Right hindlimb (tissue), 1 donor: ENCODE data around the gene ZMYND19.
"Not testable (repeated sequence)": the region's sequence is repeated elsewhere in the genome, so short reads cannot be mapped to it uniquely, and the experiment has no call there.

ENCODE experiments used
- DNase-seq: peaks from one replicate; pipeline ENCODE4 v3.0.0-alpha.2; 2018

Gene ZMYND19

GRCh38 chr9:137586854-137587253 is 3.5 kb downstream of the ZMYND19 start:
- no peak for DNase-seq

GRCh38 chr9:137583957-137584356 is 6.4 kb downstream of the ZMYND19 start:
- DNase-seq: no peak

DNA sequence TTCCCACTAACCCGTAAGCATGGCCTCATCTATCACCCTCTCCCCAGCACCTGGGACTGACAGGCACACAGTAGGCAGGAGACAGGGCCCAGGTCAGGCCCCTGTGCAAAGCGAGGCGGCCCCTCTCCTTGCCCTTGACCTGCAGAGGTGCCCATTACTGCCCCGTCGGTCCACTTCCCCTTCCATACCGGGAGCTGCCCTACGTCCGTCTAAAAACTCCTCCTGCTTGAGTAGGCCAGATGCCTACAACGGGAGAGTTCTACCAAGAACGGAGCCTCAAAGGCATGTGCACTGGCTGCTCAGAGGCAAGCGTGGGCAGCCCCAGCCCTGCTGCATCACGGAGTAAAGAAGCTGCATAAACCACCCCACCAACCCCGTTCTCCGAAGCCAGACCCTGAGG is 7.0 kb downstream of the ZMYND19 start:
- no peak for DNase-seq

DNA sequence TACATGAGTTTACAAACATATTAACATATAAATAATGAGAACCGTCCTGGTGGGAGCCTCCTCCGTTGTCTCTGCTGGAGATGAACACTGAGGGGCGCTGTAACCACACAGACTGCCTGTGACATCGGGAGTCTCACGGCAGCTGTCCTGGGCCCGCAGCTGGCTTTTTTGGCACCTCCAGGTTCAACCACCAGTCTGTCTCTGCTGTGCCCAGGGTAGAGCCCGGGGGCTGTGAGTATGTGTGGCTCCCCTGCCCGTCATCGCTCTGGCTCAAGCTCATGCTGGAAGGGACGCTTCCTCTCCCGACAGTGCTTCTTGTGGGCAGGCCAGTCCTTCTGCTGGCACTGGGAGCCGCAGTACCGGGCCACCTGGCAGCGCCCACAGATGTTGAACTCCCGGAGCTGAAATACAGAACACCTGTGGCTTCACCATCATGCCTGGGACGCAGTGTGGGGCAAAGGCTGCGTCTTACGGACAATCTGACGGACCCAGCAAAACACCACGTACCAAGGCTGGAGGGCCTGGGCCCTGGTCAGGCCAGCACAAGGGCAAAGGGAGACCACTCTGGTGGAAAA is 7.9 kb downstream of the ZMYND19 start:
- DNase-seq: no peak

DNA sequence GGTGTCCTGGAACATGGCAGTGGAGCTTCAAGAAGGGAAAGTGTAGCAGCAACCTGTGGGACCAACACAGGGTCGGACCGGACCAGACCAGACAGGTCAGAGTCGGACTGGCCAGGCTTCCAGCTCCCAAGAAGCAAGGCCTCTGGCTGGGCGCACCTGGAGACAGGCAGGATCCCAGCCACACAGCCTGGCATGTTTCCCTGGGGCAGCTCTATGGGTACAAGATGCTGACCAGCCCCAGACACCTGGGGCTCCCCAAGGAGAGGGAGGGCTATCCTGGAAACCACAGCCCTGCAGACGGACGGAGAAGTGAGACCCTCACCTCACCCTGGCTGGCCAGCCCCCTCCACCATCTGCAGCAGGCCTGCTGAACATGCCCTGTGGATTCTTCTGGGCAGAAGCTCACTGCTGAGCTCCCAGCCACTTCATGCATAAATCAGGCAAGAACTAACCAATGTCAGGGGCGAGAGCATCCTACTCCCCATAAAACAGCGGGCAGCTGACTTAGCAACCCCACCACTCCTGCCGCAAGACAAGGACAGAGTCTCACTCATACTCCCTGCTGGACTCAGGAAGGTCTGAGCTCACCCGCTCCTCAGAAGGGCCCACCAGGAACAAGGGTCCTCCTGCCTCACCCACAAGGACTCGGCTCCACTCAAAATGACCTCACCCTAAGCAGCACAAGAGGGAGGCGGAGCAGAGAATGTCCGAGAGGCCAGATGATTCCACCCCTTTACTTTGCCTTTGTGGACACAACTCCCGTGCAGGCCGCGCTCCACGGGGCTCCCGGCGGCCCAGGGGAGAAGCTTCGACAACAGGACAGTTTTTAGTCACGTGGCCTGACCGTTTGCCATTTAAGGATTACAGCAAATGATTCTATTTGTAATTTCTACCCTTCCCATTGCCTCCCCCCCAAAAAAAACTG is 8.7 kb downstream of the ZMYND19 start:
- DNase-seq: no peak

- no peak for DNase-seq
These were observed 9.4 kb downstream of the ZMYND19 start for GRCh38 chr9:137580954-137581322.

DNA sequence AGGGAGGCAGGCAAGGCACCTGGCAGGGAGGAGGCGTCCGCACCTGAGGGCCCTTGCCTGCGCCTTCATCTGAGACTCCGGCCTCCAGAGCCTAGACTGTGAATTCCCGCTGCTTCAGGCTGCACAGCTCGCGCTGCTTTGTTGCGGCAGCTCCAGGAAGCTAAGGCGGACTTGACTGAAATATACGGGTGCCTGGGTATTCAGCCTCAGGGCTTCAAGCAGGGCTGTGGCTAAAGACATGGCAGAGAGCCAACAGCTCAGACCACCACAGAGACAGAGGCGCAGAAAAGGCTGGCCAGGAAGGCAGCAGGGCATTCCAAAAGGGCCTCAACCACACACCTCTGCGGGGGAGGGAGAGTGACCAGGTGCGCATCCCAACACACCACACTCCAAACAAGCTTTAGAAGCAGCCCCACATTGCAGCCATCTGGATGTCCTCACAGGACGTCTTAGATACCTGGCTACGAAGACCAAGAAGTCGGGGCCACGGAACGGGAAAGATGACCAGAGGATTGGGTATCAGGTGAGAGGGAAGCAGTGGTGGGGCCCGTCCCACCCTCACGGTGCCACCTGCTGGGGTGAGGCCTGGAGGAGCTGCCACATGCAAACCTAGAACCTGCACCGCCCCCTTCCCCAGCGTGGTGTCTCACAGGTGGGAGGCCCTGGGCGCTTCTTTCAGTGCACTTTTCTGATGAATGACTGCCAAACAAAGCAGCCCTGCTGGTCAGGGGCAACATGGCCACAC is 9.9 kb downstream of the ZMYND19 start:
- DNase-seq: no peak

DNA sequence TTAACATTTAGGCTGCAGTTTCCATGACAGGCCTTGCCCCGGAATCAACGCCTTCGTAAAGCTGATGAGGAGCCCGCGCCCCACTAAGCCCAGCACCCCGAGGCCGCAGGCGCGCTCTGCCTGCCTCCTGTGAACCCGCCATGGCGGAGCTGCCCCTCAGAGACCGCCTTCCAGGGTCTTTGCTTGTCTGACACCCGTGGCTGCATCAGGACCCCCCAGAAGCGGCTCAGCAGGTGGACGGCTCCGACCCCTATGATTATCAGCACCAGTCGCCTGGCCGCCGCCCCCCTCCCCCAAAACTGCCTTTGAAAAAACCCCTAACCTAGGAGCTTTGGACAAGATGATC is 11.1 kb downstream of the ZMYND19 start:
- DNase-seq: no peak

GRCh38 chr9:137578518-137579258 is 11.6 kb downstream of the ZMYND19 start, which contains the start of gene DPH7:
TSS of gene DPH7 (minus strand) at chr9:137578925. CDS start at chr9:137578777, 148 bp downstream.
- peak; percentile 95 for DNase-seq

- no peak for DNase-seq
These were observed 14.4 kb downstream of the ZMYND19 start for GRCh38 chr9:137575716-137576411.

GRCh38 chr9:137575364-137575715 is 15.0 kb downstream of the ZMYND19 start:
- no peak for DNase-seq

- no peak for DNase-seq
These were observed 16.1 kb downstream of the ZMYND19 start for GRCh38 chr9:137574192-137574591.

DNA sequence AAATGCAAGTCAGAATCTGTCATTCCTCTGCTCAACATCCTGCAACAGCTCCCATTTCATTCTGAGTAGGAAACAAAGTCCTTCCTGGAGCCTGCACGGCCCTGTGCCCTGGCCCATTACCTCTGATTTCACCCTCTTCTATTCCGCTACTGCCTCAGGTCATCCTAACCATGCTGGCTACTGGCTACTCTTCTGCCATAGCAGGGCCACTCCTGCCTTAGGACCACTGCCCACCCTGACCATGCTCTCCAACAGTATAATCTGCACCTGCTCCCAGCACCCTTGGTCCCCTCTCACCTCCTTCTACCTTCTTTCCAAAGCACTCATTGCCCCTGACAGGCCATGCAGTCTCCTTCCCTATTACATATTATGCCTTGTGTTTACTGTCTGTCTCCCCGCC is 19.7 kb downstream of the ZMYND19 start:
- no peak for DNase-seq

DNA sequence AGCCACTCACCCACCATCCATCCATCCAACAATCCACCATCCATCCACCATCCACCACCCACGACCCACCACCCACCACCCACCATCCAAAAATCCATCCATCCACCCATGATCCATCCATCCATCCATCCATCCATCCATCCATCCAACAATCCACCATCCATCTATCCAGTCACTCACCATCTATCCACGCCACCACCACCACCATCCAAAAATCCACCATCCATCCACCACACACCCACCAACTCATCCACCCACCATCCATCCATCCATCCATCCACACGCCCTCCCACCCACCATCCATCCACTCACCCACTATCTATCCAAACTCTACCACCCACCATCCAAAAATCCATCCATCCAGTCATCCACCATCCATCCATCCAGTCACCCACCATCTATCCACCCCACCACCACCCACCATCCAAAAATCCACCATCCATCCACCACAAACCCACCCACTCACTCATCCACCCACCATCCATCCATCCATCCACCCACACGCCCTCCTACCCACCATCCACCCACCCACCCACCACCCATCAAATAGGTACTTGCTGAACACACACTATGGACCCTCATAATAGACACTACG is 20.6 kb downstream of the ZMYND19 start:
- DNase-seq: peak; percentile 1

DNA sequence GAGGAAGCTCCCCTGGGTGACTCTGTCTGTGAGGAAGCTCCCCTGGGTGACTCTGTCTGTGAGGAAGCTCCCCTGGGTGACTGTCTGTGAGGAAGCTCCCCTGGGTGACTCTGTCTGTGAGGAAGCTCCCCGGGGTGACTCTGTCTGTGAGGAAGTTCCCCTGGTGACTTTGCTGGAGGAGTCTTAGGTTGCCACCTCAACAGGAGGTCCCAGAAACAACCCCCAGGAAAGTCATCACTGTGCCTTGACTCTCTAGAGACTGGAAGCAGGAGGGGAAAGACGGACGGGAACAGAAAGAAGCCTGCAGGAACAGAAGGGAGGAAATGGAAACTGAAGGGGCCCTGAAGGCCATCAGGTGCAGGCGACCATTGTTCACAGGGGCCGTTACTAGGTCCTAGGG is 21.9 kb downstream of the ZMYND19 start:
- not testable (repeated sequence) for DNase-seq

DNA sequence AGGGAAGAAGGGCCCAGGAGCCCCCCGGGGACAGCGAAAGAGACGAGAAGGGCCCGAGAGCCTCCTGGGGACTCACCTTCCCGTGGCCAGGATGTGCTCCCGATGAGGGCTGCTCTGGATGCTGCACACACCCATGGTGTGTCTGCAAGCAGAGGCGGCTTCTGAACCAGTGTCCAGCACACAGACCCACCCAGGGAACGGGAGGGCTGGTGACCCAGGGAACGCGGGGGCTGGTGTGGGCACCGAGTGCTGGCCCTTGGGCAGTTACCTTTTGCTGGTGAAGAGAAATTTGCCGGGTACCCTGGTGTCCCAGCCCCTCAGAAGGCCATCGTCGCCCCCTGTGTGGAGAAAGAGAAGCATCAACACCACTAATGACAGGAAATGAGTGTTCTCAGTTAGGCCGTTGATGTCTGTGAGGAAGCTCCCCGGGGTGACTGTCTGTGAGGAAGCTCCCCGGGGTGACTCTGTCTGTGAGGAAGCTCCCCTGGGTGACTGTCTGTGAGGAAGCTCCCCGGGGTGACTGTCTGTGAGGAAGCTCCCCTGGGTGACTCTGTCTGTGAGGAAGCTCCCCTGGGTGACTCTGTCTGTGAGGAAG is 25.4 kb downstream of the ZMYND19 start:
- no peak for DNase-seq

DNA sequence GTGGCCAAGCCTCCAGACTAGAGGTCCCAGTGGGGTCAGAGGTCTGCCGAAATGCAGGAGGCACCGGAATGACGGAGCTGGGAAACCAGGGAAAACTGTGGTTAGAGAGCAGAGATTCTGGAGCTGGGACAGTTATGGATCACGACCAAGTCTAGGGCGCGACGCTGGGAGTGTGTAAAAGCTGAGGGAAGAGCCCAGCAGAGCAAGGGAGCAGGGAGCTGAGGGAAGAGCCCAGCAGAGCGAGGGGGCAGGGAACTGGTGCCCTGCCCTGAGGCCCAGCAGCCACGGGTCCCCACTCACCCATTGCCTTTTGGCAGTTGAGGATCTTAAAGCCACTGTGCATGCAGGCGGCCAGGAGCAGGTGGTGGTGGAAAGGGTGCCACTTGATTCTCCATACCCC is 26.2 kb downstream of the ZMYND19 start:
- no peak for DNase-seq

DNA sequence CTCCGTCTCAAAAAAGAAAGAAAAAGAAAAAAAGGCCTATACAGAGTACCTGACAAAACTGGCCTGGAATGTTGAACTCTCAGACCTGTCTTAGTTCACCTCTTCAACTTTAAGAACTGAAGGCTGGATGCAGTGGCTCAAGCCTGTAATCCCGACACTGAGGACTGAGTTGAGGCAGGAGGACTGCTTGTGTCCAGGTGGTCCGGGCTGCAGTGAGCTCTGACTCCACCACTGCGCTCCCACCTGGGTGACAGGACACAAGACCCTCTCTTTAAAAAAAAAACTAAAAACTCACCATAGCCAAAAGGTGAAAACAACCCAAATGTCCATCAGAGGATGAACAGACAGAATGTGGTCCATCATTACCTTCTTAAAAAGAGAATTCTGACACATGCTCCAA is 32.2 kb downstream of the ZMYND19 start:
- DNase-seq: no peak

DNA sequence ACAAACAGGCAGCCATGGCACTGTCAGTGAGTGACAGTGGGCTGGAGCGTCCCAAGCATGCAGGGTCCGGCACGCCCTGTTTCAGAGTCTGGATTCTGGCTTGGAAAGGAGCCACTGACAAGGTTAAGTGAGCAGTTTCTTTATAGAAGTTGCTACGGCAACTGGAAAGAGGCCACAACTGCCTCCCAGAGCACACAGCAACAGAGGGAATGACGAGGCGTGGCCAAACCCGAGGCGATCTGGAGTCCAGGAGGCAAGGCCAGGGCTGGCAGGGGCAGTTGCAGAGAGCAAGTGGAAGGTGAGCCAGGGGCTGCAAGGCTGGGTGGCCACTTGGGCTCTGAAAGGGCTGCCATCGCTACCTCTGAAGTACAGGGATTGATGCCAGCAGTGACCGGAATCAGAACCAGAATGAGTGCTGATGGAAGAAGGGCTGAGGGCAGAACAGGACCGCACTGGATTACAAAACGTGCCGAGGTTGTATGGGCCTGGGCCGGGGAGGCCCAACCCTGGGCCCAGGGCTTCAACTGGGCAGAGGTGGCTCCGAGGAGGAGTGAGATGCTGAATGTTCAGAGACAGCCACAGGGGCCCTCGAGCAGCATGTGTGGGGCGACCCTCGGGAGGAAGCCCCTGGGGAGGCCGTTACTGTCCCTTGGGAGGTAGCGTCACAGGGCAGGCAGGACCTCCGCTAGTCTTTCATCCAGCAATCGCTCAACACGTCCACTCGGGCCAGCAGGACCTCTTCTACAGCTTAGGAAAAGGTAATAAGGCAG is 34.1 kb downstream of the ZMYND19 start:
- no peak for DNase-seq

DNA sequence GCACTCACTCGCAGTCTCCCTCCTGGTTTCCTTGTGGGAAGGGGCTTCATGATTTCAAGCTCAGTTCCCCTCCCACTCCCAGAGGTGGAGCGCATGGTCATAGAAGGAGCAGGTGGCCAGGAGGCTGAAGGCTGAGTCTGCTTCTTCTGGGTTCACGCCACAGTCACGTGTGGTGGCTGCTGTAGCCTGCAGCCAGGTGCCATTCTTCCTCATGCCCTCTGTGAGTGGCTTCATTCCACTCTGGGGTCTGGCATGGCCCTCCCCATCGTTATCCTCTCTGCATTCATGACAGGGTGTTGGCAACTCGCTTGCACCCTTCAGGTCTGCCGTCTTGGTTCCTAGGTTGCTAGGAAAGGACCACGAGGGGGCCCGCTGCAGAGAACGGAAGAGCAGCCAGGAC is 35.1 kb downstream of the ZMYND19 start:
- DNase-seq: no peak

DNA sequence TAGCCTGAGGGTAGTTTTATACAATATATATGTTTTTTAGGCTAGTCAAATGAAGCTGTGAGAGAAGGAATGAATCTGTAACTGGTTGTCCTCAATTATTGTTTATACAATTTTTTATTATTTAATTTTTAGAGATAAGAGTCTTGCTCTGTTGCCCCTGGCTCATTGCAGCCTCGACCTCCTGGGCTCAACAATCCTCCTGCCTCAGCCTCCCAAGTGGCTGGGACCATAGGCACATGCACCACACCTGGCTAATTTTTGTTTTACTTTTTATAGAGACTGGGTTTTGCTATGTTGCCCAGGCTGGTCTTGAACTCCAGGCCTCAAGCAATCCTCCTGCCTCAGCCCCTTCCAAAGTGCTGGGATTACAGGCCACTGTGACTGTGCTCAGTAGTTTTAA is 36.0 kb downstream of the ZMYND19 start:
- DNase-seq: no peak
